HepG2 (cell line): Measurements from ENCODE around the gene NPB. TPM values are rescaled to one million over a fixed set of nuclear protein-coding genes. Genes with fewer than 3 reads are reported as not detected.
A peak's percentile ranks its signal among the peaks of the same experiment; 100 is the strongest.

ENCODE experiments used
- ASH2L ChIP-seq: fragments of 300-600, 200-600 bp; sonication (generic); IDR thresholded peaks from 2 replicates; pipeline ENCODE4 v1.7.0; 2017; ENCODE audit warnings: low read depth, mild to moderate bottlenecking, moderate library complexity, mixed read lengths, low read length; ENCODE audit not compliant: insufficient read length
- HCFC1 ChIP-seq: fragments of 150-350 bp; IDR thresholded peaks from 2 replicates; pipeline ENCODE4 v1.6.1; 2014; ENCODE audit warnings: low read depth, low read length
- RAD51 ChIP-seq: fragments of 450-650 bp; IDR thresholded peaks from 2 replicates; pipeline ENCODE4 v1.6.1; 2016; ENCODE audit warnings: borderline replicate concordance
- RBFOX2 ChIP-seq: fragments of 200-400 bp; formaldehyde crosslinking; IDR thresholded peaks from 2 replicates; pipeline ENCODE4 v1.6.1; 2017; ENCODE audit warnings: low read depth, mild to moderate bottlenecking, low read length
- ZBTB14 ChIP-seq: sonication (generic); formaldehyde crosslinking; IDR thresholded peaks from 2 replicates; pipeline ENCODE4 v1.4.0; 2020; ENCODE audit warnings: missing genetic modification reagents
- ZNF609 ChIP-seq: sonication (generic); formaldehyde crosslinking; IDR thresholded peaks from 2 replicates; pipeline ENCODE4 v1.4.0; 2020; ENCODE audit warnings: mild to moderate bottlenecking, missing genetic modification reagents, borderline replicate concordance
- ZNF773 ChIP-seq: sonication (generic); formaldehyde crosslinking; IDR thresholded peaks from 2 replicates; pipeline ENCODE4 v1.4.0; 2020; ENCODE audit warnings: missing genetic modification reagents, borderline replicate concordance
- polyA plus RNA-seq, 8 experiments: library from polyadenylated mRNA; depleted of rRNA in 3 of 8; stranded (reverse) in 7 of 8; unstranded in 1 of 8; fragments of >200 nt; fragmentation: Illumina TruSeq in 4 of 8; extraction: Trizol in 4 of 8; gene quantifications; 2 replicates each; pipeline versions ENCODE4 v1.2.1 to v1.2.3, GENCODE V29; 2011 to 2016; ENCODE audit warnings: low read depth in 4 of 8, missing spikeins in 1 of 8, mixed read lengths in 1 of 8; ENCODE audit not compliant: insufficient read depth in 1 of 8
- total RNA-seq, 5 experiments: library from RNA; depleted of rRNA; stranded (reverse); fragments of >200 nt; fragmentation: Illumina TruSeq; extraction: Trizol; gene quantifications; 2 replicates each; pipeline ENCODE4 v1.2.3, GENCODE V29; 2016; ENCODE audit warnings: low read depth in 1 of 5
- TF ChIP-seq, protein P1 (sequence below): sonication (generic); formaldehyde crosslinking; IDR thresholded peaks from one replicate; pipeline ENCODE4 v1.5.1; 2020; ENCODE audit warnings: mild to moderate bottlenecking, missing genetic modification reagents; ENCODE audit errors: not compliant biosample characterization
- TF ChIP-seq, protein P2 (sequence below): sonication (generic); formaldehyde crosslinking; IDR thresholded peaks from 2 replicates; pipeline ENCODE4 v1.4.0; 2020; ENCODE audit warnings: missing genetic modification reagents, borderline replicate concordance

The NPB gene
- total and polyA plus RNA-seq, 2 of the 13 experiments (the other 11 are each of a cell fraction or from before 2014, with no cell fraction given): 0.11 to 0.93 TPM

DNA sequence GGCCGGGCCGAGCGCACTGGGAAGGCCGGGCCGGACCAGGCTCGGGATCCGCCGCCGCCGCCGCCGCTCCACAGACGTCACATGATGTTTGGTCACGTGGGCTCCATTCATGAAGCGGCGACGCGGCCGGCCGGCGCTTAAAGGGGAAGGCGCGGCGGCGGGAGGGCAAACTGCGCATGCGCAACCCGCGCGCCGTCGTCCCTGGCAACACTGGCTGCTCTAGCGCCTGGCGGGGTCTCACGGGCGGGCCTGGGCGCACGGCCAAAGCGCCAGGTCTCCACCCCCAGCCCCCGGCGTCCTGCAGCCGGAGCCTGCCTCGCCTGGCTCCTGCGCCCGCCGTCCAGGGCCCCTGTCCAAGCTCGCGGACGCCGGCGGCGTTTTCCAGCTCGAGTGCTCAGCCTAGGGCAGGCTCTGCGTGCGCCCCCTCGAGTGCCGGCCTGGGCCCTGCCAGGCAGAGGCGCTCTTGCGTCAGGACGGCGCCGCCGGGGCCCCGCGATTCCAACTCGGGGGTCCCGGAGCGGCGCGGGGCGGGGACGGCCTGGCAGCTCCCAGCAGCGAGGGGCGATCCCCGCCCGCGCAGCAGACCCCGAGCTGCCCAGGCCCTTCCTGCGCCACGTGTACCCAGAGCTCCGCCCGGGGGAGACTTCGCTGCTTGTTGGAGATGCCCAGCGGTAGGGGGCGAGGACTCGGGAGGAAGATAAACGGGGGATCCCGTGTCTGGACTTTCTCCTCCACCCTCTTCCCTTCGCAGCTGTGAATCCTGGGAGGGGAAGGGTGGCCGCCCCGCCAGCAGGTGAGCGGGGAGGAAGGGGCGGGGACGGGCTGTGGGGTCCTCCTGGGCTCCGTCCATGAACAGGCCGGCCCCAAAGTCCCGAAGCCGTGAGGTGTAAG lies 25.9 kb downstream of the NPB start, which contains the start of gene MAFG (continued):
- TF ChIP-seq, protein P1, sequence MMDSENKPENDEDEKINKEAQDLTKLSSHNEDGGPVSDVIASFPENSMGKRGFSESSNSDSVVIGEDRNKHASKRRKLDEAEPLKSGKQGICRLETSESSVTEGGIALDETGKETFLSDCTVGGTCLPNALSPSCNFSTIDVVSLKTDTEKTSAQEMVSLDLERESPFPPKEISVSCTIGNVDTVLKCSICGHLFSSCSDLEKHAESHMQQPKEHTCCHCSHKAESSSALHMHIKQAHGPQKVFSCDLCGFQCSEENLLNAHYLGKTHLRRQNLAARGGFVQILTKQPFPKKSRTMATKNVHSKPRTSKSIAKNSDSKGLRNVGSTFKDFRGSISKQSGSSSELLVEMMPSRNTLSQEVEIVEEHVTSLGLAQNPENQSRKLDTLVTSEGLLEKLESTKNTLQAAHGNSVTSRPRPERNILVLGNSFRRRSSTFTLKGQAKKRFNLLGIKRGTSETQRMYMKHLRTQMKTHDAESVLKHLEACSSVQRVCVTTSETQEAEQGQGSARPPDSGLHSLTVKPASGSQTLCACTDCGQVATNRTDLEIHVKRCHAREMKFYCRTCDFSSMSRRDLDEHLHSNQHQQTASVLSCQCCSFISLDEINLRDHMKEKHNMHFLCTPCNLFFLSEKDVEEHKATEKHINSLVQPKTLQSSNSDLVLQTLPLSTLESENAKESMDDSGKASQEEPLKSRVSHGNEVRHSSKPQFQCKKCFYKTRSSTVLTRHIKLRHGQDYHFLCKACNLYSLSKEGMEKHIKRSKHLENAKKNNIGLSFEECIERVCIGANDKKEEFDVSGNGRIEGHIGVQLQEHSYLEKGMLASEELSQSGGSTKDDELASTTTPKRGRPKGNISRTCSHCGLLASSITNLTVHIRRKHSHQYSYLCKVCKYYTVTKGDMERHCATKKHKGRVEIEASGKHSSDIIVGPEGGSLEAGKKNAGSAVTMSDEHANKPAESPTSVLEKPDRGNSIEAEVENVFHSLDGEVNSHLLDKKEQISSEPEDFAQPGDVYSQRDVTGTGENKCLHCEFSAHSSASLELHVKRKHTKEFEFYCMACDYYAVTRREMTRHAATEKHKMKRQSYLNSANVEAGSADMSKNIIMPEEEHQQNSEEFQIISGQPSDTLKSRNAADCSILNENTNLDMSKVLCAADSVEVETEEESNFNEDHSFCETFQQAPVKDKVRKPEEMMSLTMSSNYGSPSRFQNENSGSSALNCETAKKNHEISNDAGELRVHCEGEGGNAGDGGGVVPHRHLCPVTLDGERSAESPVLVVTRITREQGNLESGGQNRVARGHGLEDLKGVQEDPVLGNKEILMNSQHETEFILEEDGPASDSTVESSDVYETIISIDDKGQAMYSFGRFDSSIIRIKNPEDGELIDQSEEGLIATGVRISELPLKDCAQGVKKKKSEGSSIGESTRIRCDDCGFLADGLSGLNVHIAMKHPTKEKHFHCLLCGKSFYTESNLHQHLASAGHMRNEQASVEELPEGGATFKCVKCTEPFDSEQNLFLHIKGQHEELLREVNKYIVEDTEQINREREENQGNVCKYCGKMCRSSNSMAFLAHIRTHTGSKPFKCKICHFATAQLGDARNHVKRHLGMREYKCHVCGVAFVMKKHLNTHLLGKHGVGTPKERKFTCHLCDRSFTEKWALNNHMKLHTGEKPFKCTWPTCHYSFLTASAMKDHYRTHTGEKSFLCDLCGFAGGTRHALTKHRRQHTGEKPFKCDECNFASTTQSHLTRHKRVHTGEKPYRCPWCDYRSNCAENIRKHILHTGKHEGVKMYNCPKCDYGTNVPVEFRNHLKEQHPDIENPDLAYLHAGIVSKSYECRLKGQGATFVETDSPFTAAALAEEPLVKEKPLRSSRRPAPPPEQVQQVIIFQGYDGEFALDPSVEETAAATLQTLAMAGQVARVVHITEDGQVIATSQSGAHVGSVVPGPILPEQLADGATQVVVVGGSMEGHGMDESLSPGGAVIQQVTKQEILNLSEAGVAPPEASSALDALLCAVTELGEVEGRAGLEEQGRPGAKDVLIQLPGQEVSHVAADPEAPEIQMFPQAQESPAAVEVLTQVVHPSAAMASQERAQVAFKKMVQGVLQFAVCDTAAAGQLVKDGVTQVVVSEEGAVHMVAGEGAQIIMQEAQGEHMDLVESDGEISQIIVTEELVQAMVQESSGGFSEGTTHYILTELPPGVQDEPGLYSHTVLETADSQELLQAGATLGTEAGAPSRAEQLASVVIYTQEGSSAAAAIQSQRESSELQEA (CRISPR knock-in tag): peak; percentile 68
- TF ChIP-seq ZBTB14 (CRISPR knock-in tag): peak; percentile 59; the same call in 1 of the 2 replicates
- TF ChIP-seq RAD51: peak; percentile 97
- 0 out of 2 replicates have a peak, but pooled peaks have one; percentile 86 for TF ChIP-seq ZNF773
- TF ChIP-seq, protein P2, sequence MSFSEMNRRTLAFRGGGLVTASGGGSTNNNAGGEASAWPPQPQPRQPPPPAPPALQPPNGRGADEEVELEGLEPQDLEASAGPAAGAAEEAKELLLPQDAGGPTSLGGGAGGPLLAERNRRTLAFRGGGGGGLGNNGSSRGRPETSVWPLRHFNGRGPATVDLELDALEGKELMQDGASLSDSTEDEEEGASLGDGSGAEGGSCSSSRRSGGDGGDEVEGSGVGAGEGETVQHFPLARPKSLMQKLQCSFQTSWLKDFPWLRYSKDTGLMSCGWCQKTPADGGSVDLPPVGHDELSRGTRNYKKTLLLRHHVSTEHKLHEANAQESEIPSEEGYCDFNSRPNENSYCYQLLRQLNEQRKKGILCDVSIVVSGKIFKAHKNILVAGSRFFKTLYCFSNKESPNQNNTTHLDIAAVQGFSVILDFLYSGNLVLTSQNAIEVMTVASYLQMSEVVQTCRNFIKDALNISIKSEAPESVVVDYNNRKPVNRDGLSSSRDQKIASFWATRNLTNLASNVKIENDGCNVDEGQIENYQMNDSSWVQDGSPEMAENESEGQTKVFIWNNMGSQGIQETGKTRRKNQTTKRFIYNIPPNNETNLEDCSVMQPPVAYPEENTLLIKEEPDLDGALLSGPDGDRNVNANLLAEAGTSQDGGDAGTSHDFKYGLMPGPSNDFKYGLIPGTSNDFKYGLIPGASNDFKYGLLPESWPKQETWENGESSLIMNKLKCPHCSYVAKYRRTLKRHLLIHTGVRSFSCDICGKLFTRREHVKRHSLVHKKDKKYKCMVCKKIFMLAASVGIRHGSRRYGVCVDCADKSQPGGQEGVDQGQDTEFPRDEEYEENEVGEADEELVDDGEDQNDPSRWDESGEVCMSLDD (CRISPR knock-in tag): peak; percentile 93
- peak; percentile 86 for TF ChIP-seq ASH2L
- TF ChIP-seq HCFC1: peak; percentile 21; the same call in 1 of the 2 replicates
- TF ChIP-seq ZNF609 (CRISPR knock-in tag): peak; percentile 48; the same call in 1 of the 2 replicates
- peak; percentile 76 for TF ChIP-seq RBFOX2
